ENCODE results near the gene ADAMTSL1. TPM values are rescaled to one million over a fixed set of nuclear protein-coding genes. Genes with fewer than 3 reads are reported as not detected.
A peak's percentile ranks its signal among the peaks of the same experiment; 100 is the strongest.
"Not testable (repeated sequence)": the region's sequence is repeated elsewhere in the genome, so short reads cannot be mapped to it uniquely, and the experiment has no call there.

The ADAMTSL1 gene
- polyA plus RNA-seq, 10 donors = 10.8 to 27.8 (median 16.3) TPM

DNA sequence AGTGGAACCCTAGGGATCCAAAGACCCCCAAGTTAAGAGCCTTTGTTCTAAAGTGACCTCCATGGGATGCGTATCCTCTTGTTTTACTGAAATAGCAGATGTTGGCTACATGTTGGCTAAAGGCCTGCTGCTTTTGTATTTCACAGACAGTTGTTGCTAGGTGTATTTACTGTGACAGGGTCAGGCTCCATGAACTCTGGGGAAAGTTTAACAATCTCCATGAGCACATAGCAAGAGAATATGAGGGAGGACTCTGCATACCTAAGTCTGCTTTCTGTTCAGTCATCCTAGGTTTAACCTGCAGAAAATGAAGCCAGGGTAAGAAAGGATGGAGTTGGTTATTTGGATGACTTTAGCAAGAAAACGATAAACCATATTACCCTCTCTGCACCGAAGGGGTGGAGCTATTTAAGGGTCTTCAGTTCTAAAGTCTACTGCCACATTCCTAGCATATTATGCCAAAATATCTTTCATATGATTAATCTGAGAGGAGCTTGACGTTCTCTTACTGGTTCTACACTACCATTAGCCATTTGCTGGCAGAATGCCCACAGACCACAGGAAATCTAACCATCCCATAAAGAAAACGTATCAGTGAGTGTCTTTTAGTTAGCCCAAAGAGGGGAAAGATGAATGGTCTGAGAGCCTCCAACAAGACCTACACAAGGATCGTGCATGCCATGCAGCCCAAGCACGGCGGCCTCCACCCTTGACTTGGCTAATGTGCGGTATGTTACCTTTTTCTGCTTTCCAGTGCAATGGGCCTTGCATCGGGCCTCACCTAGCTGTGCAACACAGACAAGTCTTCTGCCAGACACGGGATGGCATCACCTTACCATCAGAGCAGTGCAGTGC lies 431.3 kb downstream of the ADAMTSL1 start:
- DNase-seq = peak in 1 of 3 donors; percentile 71

DNA sequence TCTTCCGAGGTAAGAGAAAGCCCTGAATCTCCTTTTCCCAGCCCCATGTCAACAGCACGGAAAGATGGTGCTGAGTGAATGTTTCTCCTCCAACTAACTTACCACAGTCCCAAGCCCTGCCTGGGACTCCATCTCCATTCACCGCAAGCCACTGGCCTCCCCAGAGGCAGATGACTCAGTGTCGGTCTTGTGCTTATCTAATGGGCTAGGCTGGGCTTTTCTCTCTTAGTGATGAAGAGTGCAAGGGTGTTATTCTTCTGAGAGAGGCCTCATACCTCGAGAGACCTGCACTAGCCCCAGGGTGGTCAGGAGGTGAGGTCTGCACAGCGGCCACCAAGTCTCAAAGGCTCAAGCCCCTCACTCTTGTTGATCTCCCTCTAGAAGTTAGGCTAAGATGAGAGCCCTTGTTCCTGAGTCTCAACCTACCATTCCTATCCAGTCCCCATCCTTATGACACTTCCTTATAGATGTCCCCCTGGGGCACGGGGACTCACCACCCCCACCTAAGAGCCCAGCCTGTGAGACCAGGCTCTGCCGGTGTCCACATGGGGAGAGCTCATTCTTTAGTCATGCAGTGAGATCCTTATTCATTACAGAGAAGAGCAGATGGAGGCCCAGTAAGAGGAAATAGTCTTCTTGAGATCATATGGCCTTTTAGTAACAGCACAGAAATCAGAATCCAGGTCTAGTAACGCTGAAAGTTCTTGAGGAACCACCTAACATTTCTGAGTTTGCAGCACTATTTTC lies 432.1 kb downstream of the ADAMTSL1 start:
- DNase-seq = no peak

DNA sequence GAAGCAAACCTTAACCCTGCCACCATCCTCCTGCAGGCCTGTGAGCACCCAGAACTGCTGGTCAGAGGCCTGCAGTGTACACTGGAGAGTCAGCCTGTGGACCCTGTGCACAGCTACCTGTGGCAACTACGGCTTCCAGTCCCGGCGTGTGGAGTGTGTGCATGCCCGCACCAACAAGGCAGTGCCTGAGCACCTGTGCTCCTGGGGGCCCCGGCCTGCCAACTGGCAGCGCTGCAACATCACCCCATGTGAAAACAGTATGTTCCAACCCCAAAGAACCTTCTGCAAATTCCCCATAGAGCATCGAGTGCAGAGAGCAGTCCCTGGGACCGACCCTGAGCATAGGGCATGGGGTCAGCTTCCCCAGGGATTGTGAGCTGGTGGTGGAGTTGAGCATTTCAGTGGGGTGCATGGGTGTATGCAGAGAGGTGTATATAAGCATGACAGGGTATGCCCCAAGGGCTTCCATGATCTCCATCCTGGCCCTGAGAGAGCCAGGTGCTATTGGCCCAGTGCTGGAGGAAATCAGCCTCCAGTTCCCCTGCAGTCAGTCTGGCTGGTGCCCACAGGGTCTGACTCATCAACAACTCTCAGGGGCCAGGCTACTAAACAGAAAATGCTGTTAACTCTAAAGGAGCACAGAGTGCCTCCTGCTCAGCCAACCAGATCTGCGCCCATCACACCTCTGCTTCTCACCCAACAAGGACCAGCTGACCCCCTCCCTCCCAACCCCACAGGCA lies 432.9 kb downstream of the ADAMTSL1 start:
- DNase-seq = no peak

DNA sequence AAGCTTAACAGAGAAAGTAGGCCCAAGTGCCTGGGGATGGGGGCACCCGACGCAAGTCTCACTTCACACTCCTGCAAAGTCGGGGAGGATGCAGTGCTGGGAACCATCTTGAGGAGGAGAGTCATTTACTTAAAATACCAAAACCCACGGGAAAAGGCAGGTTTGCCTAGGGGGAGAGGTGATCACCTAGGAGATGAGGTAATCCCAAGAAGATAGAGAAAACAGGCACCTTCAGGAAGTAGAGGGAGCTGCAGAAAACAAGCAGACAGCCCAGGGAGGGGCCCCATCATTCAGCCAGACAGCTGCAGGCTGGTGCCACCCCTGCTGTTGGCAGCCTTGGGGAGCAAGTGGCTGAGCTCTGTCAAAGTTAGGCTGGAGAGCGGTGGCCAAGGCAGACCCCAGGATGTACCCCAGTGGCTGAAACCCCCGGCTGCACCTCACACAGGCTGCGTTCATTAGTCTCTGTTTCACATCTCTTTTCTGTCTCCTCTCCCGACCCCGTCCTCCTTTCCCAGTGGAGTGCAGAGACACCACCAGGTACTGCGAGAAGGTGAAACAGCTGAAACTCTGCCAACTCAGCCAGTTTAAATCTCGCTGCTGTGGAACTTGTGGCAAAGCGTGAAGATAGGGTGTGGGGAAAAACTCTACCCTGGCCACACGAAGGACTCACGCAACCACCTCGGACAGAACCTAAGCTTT lies 434.1 kb downstream of the ADAMTSL1 start:
- no peak for DNase-seq

DNA sequence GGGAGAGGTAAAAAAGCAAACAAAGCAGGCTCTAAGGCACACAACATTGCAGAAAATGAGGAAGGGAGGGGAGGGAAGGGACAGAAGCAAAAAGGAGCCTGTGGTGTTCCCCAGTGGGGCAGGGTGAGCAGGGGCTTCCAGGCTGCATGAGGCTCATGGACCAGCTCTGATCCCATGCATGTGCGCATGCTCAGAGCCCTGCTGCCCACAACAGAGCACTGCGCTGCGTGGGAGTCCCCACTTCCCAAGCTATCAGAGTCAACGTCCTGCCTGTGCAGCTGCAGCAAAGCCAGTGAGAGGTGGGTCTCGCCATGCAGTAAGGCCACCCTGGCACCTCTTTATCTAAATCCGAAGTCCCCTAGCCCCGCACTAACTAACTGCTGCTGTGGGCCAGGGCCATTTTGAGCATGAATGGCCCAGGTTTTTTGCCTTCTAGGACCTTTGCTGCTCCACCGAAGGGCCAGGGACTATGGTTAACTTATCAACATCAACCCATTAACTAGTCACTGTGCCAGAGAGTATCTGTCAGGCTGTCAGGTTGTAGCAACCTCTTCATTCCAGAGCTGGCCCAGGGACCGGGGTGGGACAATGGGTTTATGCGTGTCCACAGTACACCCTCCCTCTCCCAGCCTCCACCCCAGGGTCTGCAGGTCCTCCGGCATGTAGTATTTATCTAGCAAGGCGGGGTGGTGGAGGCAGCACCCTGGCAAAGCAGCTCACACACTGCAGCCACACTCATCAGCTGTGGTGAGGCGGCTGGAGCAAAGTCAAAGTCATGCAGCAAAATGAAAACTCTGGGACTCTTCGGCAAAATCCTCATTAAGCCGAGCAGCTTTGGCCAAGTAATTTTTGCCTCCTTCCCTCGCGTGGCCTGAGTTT lies 435.4 kb downstream of the ADAMTSL1 start:
- DNase-seq = no peak

DNA sequence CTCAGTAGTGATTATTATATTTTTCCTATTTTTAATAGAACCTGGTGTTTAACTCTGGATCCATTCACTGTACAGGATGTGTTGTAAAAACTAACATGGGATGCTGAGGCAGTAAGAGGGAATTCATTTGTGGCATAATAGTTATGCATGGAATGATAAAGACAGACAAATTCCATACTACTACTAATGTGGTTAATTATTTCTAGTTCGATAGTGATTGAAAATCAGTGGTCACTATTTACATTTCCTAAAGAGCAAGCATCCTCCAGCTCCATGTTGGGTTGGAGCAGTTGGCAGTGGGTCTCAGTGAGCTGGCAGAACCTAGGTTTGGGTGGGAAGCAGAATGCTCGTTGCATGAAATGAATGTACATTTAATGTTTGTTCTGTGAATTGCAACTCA lies 436.5 kb downstream of the ADAMTSL1 start:
- no peak for DNase-seq

DNA sequence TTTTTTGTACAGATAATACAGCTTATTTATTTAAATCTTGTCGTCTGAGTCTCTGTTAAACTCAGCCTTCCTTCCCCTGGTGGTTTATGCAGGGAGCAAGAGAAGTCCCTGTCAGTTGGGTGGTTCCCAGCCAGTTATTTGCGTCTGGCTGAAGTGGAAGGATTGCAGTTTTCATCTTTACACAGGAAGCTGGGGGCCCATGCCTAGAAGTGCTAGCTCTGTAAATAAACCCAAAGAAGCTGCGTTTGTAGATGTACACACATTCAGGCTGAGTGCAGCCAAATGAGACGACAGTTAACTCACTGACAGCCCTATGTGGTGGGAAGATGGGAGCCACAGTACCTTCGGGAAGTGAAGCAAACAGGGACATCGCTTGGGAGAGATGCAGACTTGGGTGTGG lies 437.0 kb downstream of the ADAMTSL1 start:
- DNase-seq = peak in 2 of 3 donors; percentile 49 to 67

DNA sequence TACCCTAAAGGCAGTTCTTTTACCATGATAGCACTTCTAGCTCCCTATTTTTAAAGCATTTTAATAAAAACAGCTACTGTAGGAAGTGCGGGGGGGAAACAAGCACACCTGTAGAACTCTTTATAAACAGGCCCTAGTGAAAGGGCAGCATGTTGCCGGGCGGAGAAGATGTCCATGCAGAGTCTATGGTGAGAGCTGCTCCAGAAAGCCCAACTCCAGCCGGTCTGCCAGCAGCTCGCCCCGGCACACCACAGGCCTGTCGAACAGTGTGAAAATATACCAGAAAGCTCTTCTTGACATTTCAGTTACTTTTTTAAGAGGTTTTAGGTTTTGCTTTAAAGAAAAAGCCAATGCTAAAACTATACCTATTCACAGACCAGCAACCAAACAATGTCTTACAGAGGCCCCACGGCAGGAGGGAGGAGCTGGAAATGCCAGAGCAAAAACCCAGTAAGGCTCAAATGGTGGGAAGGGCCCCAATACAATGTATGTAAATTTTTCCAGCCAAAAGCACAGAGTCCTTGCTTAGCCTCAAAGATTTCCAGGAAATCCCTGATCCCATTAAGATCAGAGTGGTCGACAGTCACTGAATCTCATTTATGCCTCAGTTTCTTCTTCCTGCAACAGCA lies 437.9 kb downstream of the ADAMTSL1 start:
- DNase-seq = no peak

DNA sequence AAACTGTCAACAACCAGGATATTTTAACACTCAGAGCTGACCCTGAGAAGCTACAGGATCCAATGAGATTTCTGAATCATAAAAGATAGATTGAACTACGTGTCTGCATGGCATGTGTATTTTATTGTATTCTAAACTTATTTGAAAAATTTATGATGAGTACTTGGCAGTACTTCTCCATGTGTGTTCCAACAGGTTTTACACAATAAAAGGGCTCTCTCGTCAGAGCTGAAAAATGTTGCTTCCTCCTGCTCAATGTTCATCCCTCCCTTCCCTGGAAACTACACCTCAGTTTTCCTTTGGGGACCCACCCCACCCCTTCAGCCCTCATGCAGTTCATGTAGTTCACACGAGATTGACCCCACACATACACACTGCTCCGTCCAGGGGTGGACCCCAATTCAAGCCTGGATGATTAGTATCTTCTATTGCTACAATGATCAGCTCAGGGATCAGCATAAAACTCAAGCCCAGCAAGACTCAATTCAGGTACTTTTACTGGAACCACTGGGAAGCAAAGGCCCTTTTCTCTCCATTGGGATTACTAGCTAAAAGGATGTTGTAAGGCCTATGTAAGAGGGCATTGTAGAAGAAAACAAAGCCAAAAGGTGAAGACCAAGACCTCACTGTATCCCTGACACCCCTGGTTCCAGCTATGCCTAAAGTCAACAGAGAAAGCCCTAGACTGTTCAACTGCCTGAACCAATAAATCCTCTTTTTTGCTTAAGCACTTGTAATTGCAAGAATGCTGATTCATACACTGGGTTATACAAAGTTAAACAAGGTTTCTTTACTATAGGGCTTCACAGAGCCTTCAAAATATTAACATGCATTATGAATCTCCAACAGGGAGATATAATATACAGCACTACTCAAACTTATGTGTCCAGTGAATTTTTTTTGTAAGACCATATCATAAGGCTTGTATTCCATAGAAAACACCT lies 446.5 kb downstream of the ADAMTSL1 start:
- peak; percentile 52 to 82 (median 68) for DNase-seq

DNA sequence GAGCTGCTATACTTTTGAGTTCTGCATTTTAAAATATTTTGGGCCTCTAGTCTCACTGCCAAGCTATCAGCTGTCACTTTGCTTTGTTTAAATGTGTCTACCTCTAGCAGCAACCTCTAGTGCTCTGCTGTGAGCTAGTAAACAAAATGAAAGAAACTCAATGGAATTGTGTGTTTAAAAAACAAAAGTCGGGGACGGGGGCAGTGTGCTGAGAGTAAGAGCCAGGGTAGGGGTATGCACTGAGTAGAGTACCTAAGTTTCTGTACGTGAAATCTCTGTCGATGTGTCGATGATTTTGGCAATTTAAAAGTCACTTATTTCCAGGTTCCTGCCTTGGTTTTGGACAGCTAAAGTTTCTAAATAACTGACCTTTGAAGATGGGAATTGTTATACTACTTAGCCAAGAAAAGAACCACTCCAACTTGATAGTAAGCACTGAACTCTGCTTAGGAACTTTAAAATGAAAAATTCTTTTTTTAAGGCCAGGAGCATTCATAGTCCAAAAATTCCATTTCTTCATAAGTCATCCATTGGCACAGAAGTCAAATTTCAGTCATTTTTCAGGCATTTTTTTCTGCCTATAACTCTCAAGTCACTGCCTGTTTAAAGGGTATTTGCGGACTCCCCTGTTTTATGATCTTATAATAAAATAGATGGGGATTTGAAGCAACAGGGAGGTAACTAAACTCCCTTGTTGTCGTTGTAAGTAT lies 447.6 kb downstream of the ADAMTSL1 start:
- peak in 2 of 3 donors; percentile 62 to 77 for DNase-seq

DNA sequence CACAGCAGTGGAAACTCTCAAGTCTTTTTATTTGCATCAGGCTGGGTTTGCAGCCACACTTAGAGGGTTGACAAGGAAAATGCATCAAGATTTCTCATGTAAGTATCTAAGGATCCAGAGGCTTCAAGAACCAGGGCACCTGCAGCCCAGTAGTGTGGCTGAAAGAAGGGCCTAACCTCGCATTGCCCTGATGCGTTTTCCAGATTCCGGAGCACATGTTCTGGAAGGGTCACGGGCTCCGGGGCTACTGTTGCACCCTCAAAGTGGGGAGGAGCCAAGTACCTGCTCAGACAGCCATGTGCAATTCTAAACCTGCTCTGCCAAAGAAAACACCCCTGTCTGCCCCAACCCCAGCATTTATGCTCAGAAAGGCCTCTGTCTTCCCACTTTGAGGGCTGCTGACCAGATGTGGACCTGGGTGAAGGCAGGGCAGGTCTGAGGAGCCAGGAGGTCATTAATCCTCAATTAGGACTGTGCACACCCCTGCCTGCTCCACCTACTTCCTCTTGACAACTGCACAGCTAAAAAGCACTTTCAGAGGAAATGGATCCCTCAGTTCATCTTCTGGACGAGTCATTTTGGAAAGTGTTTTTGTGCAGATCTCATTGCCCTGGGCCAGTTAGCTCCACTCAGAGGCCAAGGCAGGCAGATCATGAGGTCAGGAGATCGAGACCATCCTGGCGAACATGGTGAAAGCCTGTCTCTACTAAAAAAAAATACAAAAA lies 448.4 kb downstream of the ADAMTSL1 start:
- no peak for DNase-seq

DNA sequence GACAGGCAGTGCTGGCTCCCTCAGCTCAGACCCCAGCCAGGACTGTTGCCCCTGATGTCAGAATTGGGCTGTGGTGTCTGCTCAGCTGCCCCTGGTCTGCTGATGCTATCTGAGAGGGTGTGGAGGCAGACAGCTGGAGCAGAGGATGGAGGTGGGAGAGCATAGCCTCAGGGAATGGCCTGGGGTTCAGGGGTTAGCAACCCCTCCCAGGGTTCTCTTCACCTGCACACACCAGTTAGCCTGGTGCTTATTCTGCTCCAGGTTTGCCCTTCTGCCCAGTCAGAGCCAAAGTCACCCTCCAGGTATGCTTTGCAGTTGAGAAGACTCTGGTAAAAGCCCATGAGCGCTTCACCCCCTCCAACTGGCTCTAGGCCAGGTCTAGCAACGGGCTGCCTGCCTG lies 449.2 kb downstream of the ADAMTSL1 start:
- no peak for DNase-seq

DNA sequence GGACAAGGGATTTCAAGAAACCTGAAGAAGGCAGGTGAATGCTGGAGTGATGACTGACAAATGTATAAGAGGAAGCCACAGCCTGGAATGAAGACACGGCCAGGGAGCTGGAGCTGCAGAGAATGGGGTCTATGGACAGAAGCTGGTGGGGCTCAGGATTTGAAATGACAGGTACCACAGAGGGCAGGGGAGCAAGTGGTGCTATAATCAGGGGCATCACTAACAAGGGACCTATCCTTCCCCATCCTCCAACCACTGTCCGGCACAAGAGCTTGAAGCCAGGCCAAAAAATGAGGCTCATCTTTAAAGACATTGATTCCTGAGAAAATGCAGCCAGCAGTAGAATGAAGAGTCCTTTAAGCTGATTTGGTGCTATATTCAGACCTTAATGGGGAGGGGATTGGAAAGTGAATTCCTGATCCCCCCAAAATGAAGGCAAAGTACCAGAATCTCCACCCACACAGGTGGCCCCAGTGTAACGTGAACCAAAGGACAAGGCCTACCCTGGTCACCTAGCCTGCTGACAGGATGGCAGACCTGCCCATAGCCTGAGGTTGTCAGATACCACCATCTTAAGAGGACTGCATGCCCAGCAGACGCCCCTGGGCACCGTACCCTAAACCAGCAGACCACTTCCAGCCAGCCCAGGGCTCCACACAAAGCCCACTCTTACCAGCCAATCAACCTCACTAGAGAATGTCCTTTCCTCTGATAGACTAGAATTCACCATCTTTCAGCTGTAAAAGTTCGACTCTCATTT lies 449.9 kb downstream of the ADAMTSL1 start:
- DNase-seq = no peak

DNA sequence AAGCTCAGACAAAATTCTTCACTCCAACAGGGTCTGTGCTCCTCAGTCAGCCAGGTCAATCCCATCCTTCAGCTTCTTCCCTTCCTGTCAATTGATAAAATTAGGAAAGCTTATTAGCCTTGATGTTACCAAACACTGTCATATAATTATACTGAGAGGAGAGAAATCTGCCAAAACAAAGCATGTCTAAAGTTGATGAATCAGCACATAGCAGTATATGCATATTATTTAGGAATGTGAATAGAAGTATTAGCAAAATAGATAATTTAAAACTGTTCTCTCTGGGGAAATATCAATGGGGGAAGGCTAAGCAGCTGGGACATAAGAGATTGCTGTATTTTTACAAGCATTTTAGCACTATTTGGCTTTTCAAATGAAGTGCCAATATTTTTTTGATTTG lies 451.9 kb downstream of the ADAMTSL1 start:
- DNase-seq = no peak

DNA sequence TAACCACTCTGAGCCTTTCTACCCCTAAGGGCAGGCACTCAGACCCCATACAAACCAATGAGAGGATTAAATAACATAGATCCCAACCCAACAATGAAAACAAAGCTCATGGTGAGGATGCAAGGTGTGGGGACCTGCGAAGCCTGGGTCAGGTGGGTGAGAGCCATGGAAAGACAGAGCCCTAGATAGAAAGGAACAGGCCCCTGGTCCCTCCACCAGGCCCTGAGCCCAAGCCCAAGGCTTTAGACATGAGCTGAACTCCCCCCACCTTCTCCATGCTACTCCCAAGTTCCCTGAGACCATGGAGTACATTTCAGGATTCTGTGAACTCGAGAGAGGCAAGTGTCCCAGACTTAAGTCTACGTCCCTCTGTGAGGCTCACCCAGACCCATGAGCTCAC lies 452.6 kb downstream of the ADAMTSL1 start:
- no peak for DNase-seq

DNA sequence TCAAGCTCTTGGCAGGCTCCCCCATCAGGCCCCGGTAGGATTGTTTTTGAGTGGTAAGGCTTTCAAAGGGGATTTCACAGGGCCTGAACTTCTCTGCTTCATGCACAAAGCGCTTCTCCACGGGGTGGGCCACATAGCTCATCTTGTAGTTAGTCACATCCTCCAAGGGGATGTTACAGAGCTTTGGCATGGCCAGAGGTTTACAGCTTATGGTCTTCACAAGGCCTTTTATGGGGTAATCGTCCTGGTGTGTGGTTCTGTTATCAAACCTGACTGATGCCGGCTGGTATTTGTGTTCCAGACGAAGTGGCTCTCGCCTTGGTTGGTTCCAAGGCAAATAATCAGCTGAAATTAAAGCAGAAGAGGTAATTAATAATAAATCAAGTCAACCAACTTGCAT lies 454.8 kb downstream of the ADAMTSL1 start:
- DNase-seq = no peak

DNA sequence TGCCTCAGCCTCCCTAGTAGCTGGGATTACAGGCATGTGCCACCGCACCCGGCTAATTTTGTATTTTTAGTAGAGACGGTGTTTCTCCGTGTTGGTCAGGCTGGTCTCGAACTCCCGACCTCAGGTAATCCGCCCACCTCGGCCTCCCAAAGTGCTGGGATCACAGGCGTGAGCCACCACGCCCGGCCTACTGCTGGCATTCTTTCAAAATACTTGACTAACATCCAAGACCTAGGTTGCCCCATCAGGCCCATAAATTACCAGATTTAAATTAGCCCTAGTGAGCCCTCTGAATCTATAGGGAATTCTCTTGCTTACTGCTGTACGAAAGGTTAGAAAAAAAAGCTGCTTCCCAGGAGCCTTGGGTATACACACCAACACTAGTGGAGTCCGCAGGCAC lies 456.7 kb downstream of the ADAMTSL1 start:
- DNase-seq = not testable (repeated sequence)
